IPS-NIHi7 (cell line): ENCODE data around the gene MED15.
"Not testable (repeated sequence)": the region's sequence is repeated elsewhere in the genome, so short reads cannot be mapped to it uniquely, and the experiment has no call there.

ENCODE experiments used
- DNase-seq: peaks from one replicate; pipeline ENCODE4 v3.0.0; 2012; ENCODE audit warnings: mixed read lengths; ENCODE audit errors: extremely low spot score

Gene MED15

GRCh38 chr22:20531404-20532201 is 24.2 kb downstream of the MED15 start:
- peak; percentile 71 for DNase-seq

- no peak for DNase-seq
These were observed 25.0 kb downstream of the MED15 start for GRCh38 chr22:20532256-20532993.

- DNase-seq, result no peak
These were observed 25.9 kb downstream of the MED15 start for GRCh38 chr22:20533095-20533878.

- DNase-seq, result no peak
These were observed 26.5 kb downstream of the MED15 start for GRCh38 chr22:20533879-20534265.

GRCh38 chr22:20536590-20537324 is 29.3 kb downstream of the MED15 start:
- peak; percentile 7 for DNase-seq

GRCh38 chr22:20537325-20537756 is 29.9 kb downstream of the MED15 start:
- no peak for DNase-seq

GRCh38 chr22:20537983-20538382 is 30.6 kb downstream of the MED15 start:
- DNase-seq, result no peak

- DNase-seq, result not testable (repeated sequence)
These were observed 31.5 kb downstream of the MED15 start for GRCh38 chr22:20538875-20539274.

- DNase-seq, result no peak
These were observed 34.6 kb downstream of the MED15 start for GRCh38 chr22:20542055-20542454.

- no peak for DNase-seq
These were observed 35.3 kb downstream of the MED15 start for GRCh38 chr22:20542736-20543135.

GRCh38 chr22:20545318-20545634 is 37.9 kb downstream of the MED15 start:
- DNase-seq, result not testable (repeated sequence)

- no peak for DNase-seq
These were observed 38.5 kb downstream of the MED15 start for GRCh38 chr22:20545681-20546521.

GRCh38 chr22:20546541-20546950 is 39.1 kb downstream of the MED15 start:
- DNase-seq, result no peak

GRCh38 chr22:20547029-20547428 is 39.6 kb downstream of the MED15 start:
- no peak for DNase-seq

- DNase-seq, result no peak
These were observed 41.4 kb downstream of the MED15 start for GRCh38 chr22:20548806-20549205.

- no peak for DNase-seq
These were observed 41.9 kb downstream of the MED15 start for GRCh38 chr22:20549232-20549841.

GRCh38 chr22:20550057-20550817 is 42.8 kb downstream of the MED15 start:
- no peak for DNase-seq

- DNase-seq, result peak; percentile 54
These were observed 43.7 kb downstream of the MED15 start for GRCh38 chr22:20550851-20551744.
